HepG2 (cell line): ENCODE data around the gene COA3. TPM values are rescaled to one million over a fixed set of nuclear protein-coding genes. Genes with fewer than 3 reads are reported as not detected.

Experiments
- ADNP ChIP-seq: sonication (generic); formaldehyde crosslinking; IDR thresholded peaks from 2 replicates; pipeline ENCODE4 v1.4.0; 2020; ENCODE audit warnings: missing genetic modification reagents
- AGO1 ChIP-seq: fragments of 200-400 bp; formaldehyde crosslinking; IDR thresholded peaks from 2 replicates; pipeline ENCODE4 v1.6.1; 2017; ENCODE audit warnings: mild to moderate bottlenecking, low read depth, low read length, moderate library complexity; ENCODE audit not compliant: poor library complexity, severe bottlenecking
- ASH2L ChIP-seq: fragments of 300-600, 200-600 bp; sonication (generic); IDR thresholded peaks from 2 replicates; pipeline ENCODE4 v1.7.0; 2017; ENCODE audit warnings: low read depth, mild to moderate bottlenecking, moderate library complexity, mixed read lengths, low read length; ENCODE audit not compliant: insufficient read length
- CCAR2 ChIP-seq: fragments of 200-400 bp; formaldehyde crosslinking; optimal IDR thresholded peaks from 2 replicates; pipeline ENCODE3; 2018; ENCODE audit warnings: low read depth, mild to moderate bottlenecking, low read length, moderate library complexity
- FOXA1 ChIP-seq, 2 experiments: fragments of 450-650 bp in 1 of 2; sonication (generic) in 1 of 2; formaldehyde crosslinking in 1 of 2; IDR thresholded peaks; 2 replicates each; pipeline versions ENCODE4 v1.4.0 to v1.6.1; 2016 to 2020; ENCODE audit warnings: missing genetic modification reagents in 1 of 2
- HMG20A ChIP-seq: IDR thresholded peaks from 2 replicates; pipeline ENCODE4 v1.6.1; 2016; ENCODE audit warnings: borderline replicate concordance
- KDM2A ChIP-seq: sonication (generic); formaldehyde crosslinking; IDR thresholded peaks from 2 replicates; pipeline ENCODE4 v1.4.0; 2020; ENCODE audit warnings: low read depth, missing genetic modification reagents, borderline replicate concordance
- MXI1 ChIP-seq: IDR thresholded peaks from 3 replicates; pipeline ENCODE4 v1.6.1; 2012; ENCODE audit warnings: low read depth, low read length, inconsistent platforms, borderline replicate concordance
- NPAS2 ChIP-seq: sonication (generic); formaldehyde crosslinking; IDR thresholded peaks from 2 replicates; pipeline ENCODE4 v1.8.0; 2022; ENCODE audit warnings: mild to moderate bottlenecking, missing genetic modification reagents, borderline replicate concordance
- PCBP2 ChIP-seq: fragments of 200-400 bp; formaldehyde crosslinking; optimal IDR thresholded peaks from 2 replicates; pipeline ENCODE3; 2018; ENCODE audit warnings: low read length, low read depth; ENCODE audit not compliant: poor library complexity, severe bottlenecking
- RELA ChIP-seq: sonication (generic); formaldehyde crosslinking; IDR thresholded peaks from 2 replicates; pipeline ENCODE4 v1.4.0; 2020; ENCODE audit warnings: missing genetic modification reagents
- ZNF224 ChIP-seq: sonication (generic); formaldehyde crosslinking; IDR thresholded peaks from 2 replicates; pipeline ENCODE4 v1.5.0; 2020; ENCODE audit warnings: mild to moderate bottlenecking, missing genetic modification reagents
- ZNF446 ChIP-seq: sonication (generic); formaldehyde crosslinking; IDR thresholded peaks from 2 replicates; pipeline ENCODE4 v1.5.0; 2020; ENCODE audit warnings: mild to moderate bottlenecking, missing genetic modification reagents
- ZNF576 ChIP-seq: sonication (generic); formaldehyde crosslinking; IDR thresholded peaks from 2 replicates; pipeline ENCODE4 v1.4.0; 2020; ENCODE audit warnings: mild to moderate bottlenecking, missing genetic modification reagents
- ZNF691 ChIP-seq: sonication (generic); formaldehyde crosslinking; IDR thresholded peaks from 2 replicates; pipeline ENCODE4 v1.4.0; 2020; ENCODE audit warnings: missing genetic modification reagents, low read depth, mild to moderate bottlenecking, borderline replicate concordance
- ZNF710 ChIP-seq: sonication (generic); formaldehyde crosslinking; IDR thresholded peaks from 2 replicates; pipeline ENCODE4 v1.5.0; 2020; ENCODE audit warnings: mild to moderate bottlenecking, missing genetic modification reagents, borderline replicate concordance
- ZNF713 ChIP-seq: sonication (generic); formaldehyde crosslinking; IDR thresholded peaks from 2 replicates; pipeline ENCODE4 v1.4.0; 2020; ENCODE audit warnings: mild to moderate bottlenecking, missing genetic modification reagents
- ZSCAN5A ChIP-seq: sonication (generic); formaldehyde crosslinking; IDR thresholded peaks from 2 replicates; pipeline ENCODE4 v1.8.0; 2022; ENCODE audit warnings: mild to moderate bottlenecking, missing genetic modification reagents, borderline replicate concordance
- ZXDC ChIP-seq: sonication (generic); formaldehyde crosslinking; IDR thresholded peaks from 2 replicates; pipeline ENCODE4 v1.5.0; 2020; ENCODE audit warnings: mild to moderate bottlenecking, missing genetic modification reagents
- polyA plus RNA-seq, 8 experiments: library from polyadenylated mRNA; depleted of rRNA in 3 of 8; stranded (reverse) in 7 of 8; unstranded in 1 of 8; fragments of >200 nt; fragmentation: Illumina TruSeq in 4 of 8; extraction: Trizol in 4 of 8; gene quantifications; 2 replicates each; pipeline versions ENCODE4 v1.2.1 to v1.2.3, GENCODE V29; 2011 to 2016; ENCODE audit warnings: low read depth in 4 of 8, missing spikeins in 1 of 8, mixed read lengths in 1 of 8; ENCODE audit not compliant: insufficient read depth in 1 of 8
- total RNA-seq, 5 experiments: library from RNA; depleted of rRNA; stranded (reverse); fragments of >200 nt; fragmentation: Illumina TruSeq; extraction: Trizol; gene quantifications; 2 replicates each; pipeline ENCODE4 v1.2.3, GENCODE V29; 2016; ENCODE audit warnings: low read depth in 1 of 5

Gene COA3
- total and polyA plus RNA-seq, 2 of the 13 experiments (the other 11 are each of a cell fraction or from before 2014, with no cell fraction given): 133 to 202 TPM

- TF ChIP-seq ZNF576 (CRISPR knock-in tag) (peak; percentile 49; the same call in 1 of the 2 replicates), RELA (CRISPR knock-in tag) (no peak), ZNF713 (CRISPR knock-in tag) (no peak), NPAS2 (no peak), ZNF710 (CRISPR knock-in tag) (peak; percentile 33; the same call in 1 of the 2 replicates), ZXDC (CRISPR knock-in tag) (no peak), ZNF691 (CRISPR knock-in tag) (no peak), ASH2L (peak; percentile 34), FOXA1 (IDR thresholded peaks at IDR 0.05) (no peak), FOXA1 (CRISPR knock-in tag; IDR thresholded peaks at IDR 0.05) (0 out of 2 replicates have a peak, but pooled peaks have one; percentile 7), ZNF224 (CRISPR knock-in tag) (no peak), AGO1 (no peak), ZNF446 (CRISPR knock-in tag) (no peak), CCAR2 (no peak), ZSCAN5A (no peak), ADNP (CRISPR knock-in tag) (no peak), MXI1 (peak; percentile 3; the same call in 1 of the 3 replicates), PCBP2 (no peak), KDM2A (CRISPR knock-in tag) (no peak; the same call in 1 of the 2 replicates), HMG20A (CRISPR knock-in tag) (peak; percentile 21; the same call in 1 of the 2 replicates)
Observed at GRCh38 chr17:42797067-42798007, 1.2 kb downstream of the COA3 start (continued).
